Suprapubic skin (tissue), 4 donors: ENCODE measurements around the gene GMCL2.

Source experiments
- CTCF ChIP-seq, 2 donors: fragments of 200-600 bp in 1 of 2; fragments of 450-650 bp in 1 of 2; sonication (generic) in 1 of 2; IDR thresholded peaks; one replicate each; pipeline ENCODE4 v1.5.1; 2016 to 2019; ENCODE audit warnings: antibody characterized with exemption in 2 of 2, mild to moderate bottlenecking in 1 of 2, moderate library complexity in 1 of 2
- EP300 ChIP-seq: sonication (generic); formaldehyde crosslinking; IDR thresholded peaks from one replicate; pipeline ENCODE4 v1.6.1; 2017; ENCODE audit warnings: antibody characterized with exemption
- POLR2A ChIP-seq, 2 donors: fragments of 450-650 bp; IDR thresholded peaks; one replicate each; pipeline ENCODE4 v1.6.1; 2017; ENCODE audit warnings: antibody characterized with exemption in 2 of 2, mild to moderate bottlenecking in 2 of 2, moderate library complexity in 2 of 2
- POLR2AphosphoS5 ChIP-seq, 3 donors: sonication (generic); formaldehyde crosslinking; IDR thresholded peaks; one replicate each; pipeline ENCODE4 v1.6.1; 2017; ENCODE audit warnings: antibody characterized with exemption in 3 of 3

- no peak for TF ChIP-seq POLR2A (IDR thresholded peaks at IDR 0.05)
- no peak for TF ChIP-seq CTCF (IDR thresholded peaks at IDR 0.05)
- TF ChIP-seq POLR2AphosphoS5 (IDR thresholded peaks at IDR 0.05), result no peak
- no peak for TF ChIP-seq EP300
Observed at GRCh38 chr5:178236679-178237078, 49.5 kb upstream of the GMCL2 start.
